GM12878 (cell line): Measurements from ENCODE around the gene CYP8B1. TPM values are rescaled to one million over a fixed set of nuclear protein-coding genes. Genes with fewer than 3 reads are reported as not detected.

Source experiments
- ATAC-seq: fragments of 200-7000 bp; cut with Tn5 transposase; 3 replicates; pipeline ENCODE4 v1.9.1; 2020; ENCODE audit warnings: mild to moderate bottlenecking, moderate library complexity
- BruUV-seq: library from RNA; stranded (reverse); fragments of 400-500 nt; replicated peaks from 2 replicates; lab custom pipeline; 2021; lab: Mats Ljungman, UMichigan
- CTCF ChIA-PET: fragments of 300-600 bp; sonication (Branson Sonifier 250); formaldehyde crosslinking; extraction: SDS; loops from one replicate; lab custom pipeline; 2021; ENCODE audit warnings: inconsistent platforms; lab: Yijun Ruan, JAX
- POLR2A ChIA-PET: fragments of 350-600 bp; formaldehyde crosslinking; extraction: SDS; loops from one replicate; lab custom pipeline; 2021; ENCODE audit warnings: inconsistent platforms; lab: Charles Lee
- RAD21 ChIA-PET: fragments of 300-600 bp; sonication (Branson Sonifier 250); formaldehyde crosslinking; loops from one replicate; lab custom pipeline; 2023; ENCODE audit warnings: antibody characterized with exemption; ENCODE audit not compliant: unreplicated experiment; lab: Charles Lee
- SMC1A ChIA-PET: fragments of 300-600 bp; sonication (Branson Sonifier 250); formaldehyde crosslinking; loops from one replicate; lab custom pipeline; 2023; ENCODE audit not compliant: unreplicated experiment, uncharacterized antibody; lab: Charles Lee
- DNase-seq: peaks from one replicate; pipeline ENCODE4 v3.0.0-alpha.2; 2011; ENCODE audit warnings: low read depth, low spot score
- FAIRE-seq: peaks from 3 replicates; lab custom pipeline; 2011; peaks lifted over from hg19 to GRCh38; lab: Jason Lieb, UNC
- H2AFZ ChIP-seq: 2 replicates; pipeline ENCODE4 v1.6.0; 2011; ENCODE audit warnings: low read depth, low read length, control low read depth; ENCODE audit not compliant: control insufficient read depth
- H3K27ac ChIP-seq: 2 replicates; pipeline ENCODE4 v1.5.1; 2011; ENCODE audit warnings: control low read depth; ENCODE audit not compliant: control insufficient read depth, insufficient read depth
- H3K27me3 ChIP-seq, 2 experiments: replicated peaks in 1 of 2; 2 replicates each; pipeline versions ENCODE4 v1.6.0 to v1.6.1; 2011; ENCODE audit warnings: low read length in 1 of 2; ENCODE audit not compliant: control insufficient read depth in 2 of 2, insufficient read depth in 2 of 2
- H3K36me3 ChIP-seq, 2 experiments: 2 replicates each; pipeline ENCODE4 v1.5.1; 2011; ENCODE audit warnings: low read length in 1 of 2; ENCODE audit not compliant: control insufficient read depth in 2 of 2, insufficient read depth in 2 of 2
- H3K4me1 ChIP-seq: 2 replicates; pipeline ENCODE4 v1.6.1; 2011; ENCODE audit warnings: mild to moderate bottlenecking, low read length, moderate library complexity, mixed read lengths; ENCODE audit not compliant: control insufficient read depth, insufficient read depth
- H3K4me2 ChIP-seq: 2 replicates; pipeline ENCODE4 v1.6.0; 2011; ENCODE audit warnings: control low read depth; ENCODE audit not compliant: control insufficient read depth, insufficient read depth
- H3K4me3 ChIP-seq: fragments of 200-600 bp; sonication (generic); 2 replicates; pipeline ENCODE4 v1.5.1; 2016
- H3K79me2 ChIP-seq: 2 replicates; pipeline ENCODE4 v1.6.0; 2011; ENCODE audit warnings: low read length; ENCODE audit not compliant: control insufficient read depth, insufficient read depth
- H3K9ac ChIP-seq: 2 replicates; pipeline ENCODE4 v1.8.0; 2011; ENCODE audit warnings: low read length, control low read depth, mixed read lengths; ENCODE audit not compliant: control insufficient read depth, insufficient read depth
- H3K9me3 ChIP-seq: replicated peaks from 3 replicates; pipeline ENCODE4 v1.5.1; 2011; ENCODE audit warnings: mild to moderate bottlenecking, low read length; ENCODE audit not compliant: control insufficient read depth, insufficient read depth
- H4K20me1 ChIP-seq: 2 replicates; pipeline ENCODE4 v1.6.0; 2011; ENCODE audit not compliant: control insufficient read depth, insufficient read depth
- ATF7 ChIP-seq: fragments of 450-650 bp; IDR thresholded peaks from 2 replicates; pipeline ENCODE4 v1.6.1; 2016; ENCODE audit warnings: low read depth, mild to moderate bottlenecking
- CEBPB ChIP-seq, 2 experiments: fragments of 150-350 bp in 1 of 2; IDR thresholded peaks; 2 replicates each; pipeline ENCODE4 v1.6.1; 2012 to 2014; ENCODE audit warnings: low read depth in 2 of 2, low read length in 2 of 2, borderline replicate concordance in 1 of 2, inconsistent platforms in 1 of 2
- HCFC1 ChIP-seq: fragments of 150-350 bp; IDR thresholded peaks from 2 replicates; pipeline ENCODE4 v1.6.1; 2014; ENCODE audit warnings: low read length
- JUNB ChIP-seq: IDR thresholded peaks from 2 replicates; pipeline ENCODE4 v1.6.1; 2016; ENCODE audit warnings: antibody characterized with exemption, mild to moderate bottlenecking
- KLF5 ChIP-seq: fragments of 450-650 bp; IDR thresholded peaks from 2 replicates; pipeline ENCODE4 v1.6.1; 2014; ENCODE audit warnings: mild to moderate bottlenecking; ENCODE audit not compliant: partially characterized antibody
- POLR2AphosphoS2 ChIP-seq: IDR thresholded peaks from 2 replicates; pipeline ENCODE4 v1.6.1; 2011; ENCODE audit warnings: low read depth, mild to moderate bottlenecking, low read length, improper control_type of control experiment, moderate library complexity
- SIN3A ChIP-seq: IDR thresholded peaks from 2 replicates; pipeline ENCODE4 v1.6.1; 2012; ENCODE audit warnings: low read depth, low read length, improper control_type of control experiment
- SMAD1 ChIP-seq: fragments of 450-650 bp; IDR thresholded peaks from 2 replicates; pipeline ENCODE4 v1.6.1; 2018; ENCODE audit warnings: mild to moderate bottlenecking, low read depth; ENCODE audit not compliant: partially characterized antibody
- SPI1 ChIP-seq: IDR thresholded peaks from 2 replicates; pipeline ENCODE4 v1.6.1; 2011; ENCODE audit warnings: low read depth, mild to moderate bottlenecking, low read length, moderate library complexity, borderline replicate concordance; ENCODE audit not compliant: insufficient read depth
- STAT1 ChIP-seq: fragments of 450-650 bp; conservative IDR thresholded peaks from 2 replicates; pipeline ENCODE4 v1.6.1; 2014; ENCODE audit warnings: antibody characterized with exemption, mild to moderate bottlenecking
- STAT3 ChIP-seq: IDR thresholded peaks from 2 replicates; pipeline ENCODE4 v1.6.1; 2011; ENCODE audit warnings: low read depth, low read length, improper control_type of control experiment
- TCF12 ChIP-seq: IDR thresholded peaks from 2 replicates; pipeline ENCODE4 v1.6.1; 2011; ENCODE audit warnings: low read depth, mild to moderate bottlenecking, low read length
- ZNF24 ChIP-seq: fragments of 450-650 bp; IDR thresholded peaks from 2 replicates; pipeline ENCODE4 v1.6.1; 2017; ENCODE audit warnings: antibody characterized with exemption, mild to moderate bottlenecking
- WGBS: methylation state at CpG from one replicate; pipeline ENCODE4 v1.1.6; 2016; ENCODE audit warnings: low lambda C conversion rate; ENCODE audit not compliant: insufficient replicate concordance, insufficient coverage; ENCODE audit errors: missing lambda C conversion rate; 5-methylcytosine and 5-hydroxymethylcytosine counted together
- in situ Hi-C: fragments of 300-500 bp; cut with MboI; formaldehyde crosslinking; loops from 9 replicates; pipeline ENCODE4 v1.14.3; 2018; ENCODE audit warnings: mixed read lengths
- intact Hi-C: fragments of 100-400 bp; cut with micrococcal nuclease; formaldehyde crosslinking; loops from one replicate; pipeline ENCODE4 v1.14.2; 2022; ENCODE audit not compliant: unreplicated experiment
- polyA plus RNA-seq, 11 experiments: library from polyadenylated mRNA; depleted of rRNA in 4 of 11; unstranded in 6 of 11; stranded (reverse) in 5 of 11; fragments of >200 nt; fragmentation: Nextera tagmentation in 4 of 11; fragmentation: Illumina TruSeq in 1 of 11; extraction: Ambion mirVana in 4 of 11; extraction: Trizol in 1 of 11; gene quantifications; 1 replicate in 1 of 11; 2 replicates in 10 of 11; pipeline versions ENCODE4 v1.2.1 to v1.2.3, GENCODE V29; 2011 to 2016; ENCODE audit warnings: inconsistent platforms in 2 of 11, missing spikeins in 2 of 11, low read depth in 1 of 11
- total RNA-seq, 4 experiments: library from RNA; depleted of rRNA in 3 of 4; stranded (reverse); fragments of >200 nt in 3 of 4; fragmentation: Illumina TruSeq in 1 of 4; extraction: Trizol in 1 of 4; gene quantifications; 2 replicates each; pipeline versions ENCODE4 v1.2.1 to v1.2.3, GENCODE V29; 2013 to 2021
- TF ChIP-seq, protein P1 (sequence below): fragments of 450-650 bp; conservative IDR thresholded peaks from 2 replicates; pipeline ENCODE4 v1.6.1; 2017; ENCODE audit warnings: mild to moderate bottlenecking, moderate library complexity
- TF ChIP-seq, protein P2 (sequence below): IDR thresholded peaks from 2 replicates; pipeline ENCODE4 v1.6.1; 2012; ENCODE audit warnings: low read depth, low read length, improper control_type of control experiment
- TF ChIP-seq, protein P3 (sequence below): fragments of 450-650 bp; formaldehyde crosslinking; IDR thresholded peaks from 2 replicates; pipeline ENCODE4 v1.4.0; 2022; ENCODE audit warnings: mild to moderate bottlenecking, moderate library complexity

CYP8B1 gene
- total and polyA plus RNA-seq, 10 of the 15 experiments (the other 5 are each of a cell fraction or from before 2014, with no cell fraction given): 0.08 TPM; not detected in 9

DNA sequence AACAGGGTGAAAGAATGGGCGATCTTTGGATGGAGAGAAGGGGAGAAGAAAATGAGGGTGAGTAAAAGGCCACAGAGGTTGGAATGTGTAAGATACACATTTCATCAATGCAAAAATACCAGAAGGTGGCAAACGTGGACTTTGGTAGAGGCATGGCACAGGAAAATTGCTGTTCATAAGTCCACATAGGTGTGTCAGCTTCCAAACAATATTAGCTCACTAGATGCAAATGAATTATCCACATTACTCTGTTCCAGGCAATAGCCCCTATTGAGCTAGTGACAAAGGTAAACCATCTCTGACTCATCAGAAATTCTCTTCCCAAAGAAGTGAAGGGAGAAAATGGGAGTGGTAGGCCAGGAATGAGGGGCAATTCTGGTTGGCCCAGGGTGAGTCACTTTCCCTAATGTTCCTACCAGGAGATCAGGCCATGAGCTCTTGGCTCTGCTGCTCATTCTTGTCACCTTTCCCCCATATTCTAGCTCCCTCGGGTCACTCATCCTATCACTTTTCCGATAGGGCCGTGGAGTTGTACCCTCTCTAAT lies 46.5 kb downstream of the CYP8B1 start (continued):
- TF ChIP-seq STAT3 (no peak), JUNB (no peak), ATF7 (no peak)

DNA sequence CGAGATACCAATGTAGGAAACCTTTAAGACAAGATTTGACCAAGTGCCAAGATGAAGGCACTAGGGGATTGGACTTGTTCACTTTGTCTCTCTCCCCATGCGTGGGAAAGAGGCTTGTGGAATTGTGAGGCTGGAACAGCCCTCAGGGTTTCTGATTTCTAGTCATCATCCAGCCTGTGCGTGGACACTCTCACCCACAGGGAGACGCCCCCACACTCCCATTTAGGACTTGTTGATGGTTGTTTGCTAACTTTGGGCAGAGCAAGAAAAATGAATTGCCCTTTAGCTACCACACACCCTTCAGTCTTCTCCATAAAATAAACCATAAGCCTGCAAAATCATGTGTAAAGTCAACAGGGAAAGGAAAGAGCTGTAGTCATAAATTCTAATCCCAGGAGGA lies 48.0 kb downstream of the CYP8B1 start:
- ChIA-PET CTCF (interaction anchor here (1.1 kb wide), 1 partner anchor 12 kb away, joined by 9 read pairs; no protein-coding TSS in a partner anchor), RAD21 (no interaction called here), SMC1A (no interaction called here), POLR2A (no interaction called here)
- Histone ChIP-seq H3K4me3 (no peak overlapping the region), H3K4me2 (no peak overlapping the region), H2AFZ (no peak overlapping the region), H3K79me2 (no peaks in the 10 kb centered on the region), H3K4me1 (no peaks in the 10 kb centered on the region), H3K9me3 (no peaks in the 10 kb centered on the region), H4K20me1 (no peaks in the 10 kb centered on the region), H3K36me3 (no peaks in the 10 kb centered on the region), H3K9ac (no peak overlapping the region), H3K27ac (no peak overlapping the region), H3K27me3 (no peaks in the 10 kb centered on the region)
- no TSS peak for BruUV-seq
- DNase-seq: no peak
- WGBS: 0% methylated on average over 4 of the region's 4 CpGs
- intact Hi-C loops: no loop called here
- in situ Hi-C loops: no loop called here
- ATAC-seq: no peak
- TF ChIP-seq HCFC1 (no peak), KLF5 (no peak), TCF12 (no peak), STAT1 (no peak), CEBPB (IDR thresholded peaks at IDR 0.05; ENCODE audit: borderline replicate concordance in 1 of 2, low read depth in 2 of 2, low read length in 2 of 2) (no peak), SPI1 (no peak), SIN3A (no peak), POLR2AphosphoS2 (no peak), SMAD1 (no peak), ZNF24 (no peak)
- TF ChIP-seq, protein P1, sequence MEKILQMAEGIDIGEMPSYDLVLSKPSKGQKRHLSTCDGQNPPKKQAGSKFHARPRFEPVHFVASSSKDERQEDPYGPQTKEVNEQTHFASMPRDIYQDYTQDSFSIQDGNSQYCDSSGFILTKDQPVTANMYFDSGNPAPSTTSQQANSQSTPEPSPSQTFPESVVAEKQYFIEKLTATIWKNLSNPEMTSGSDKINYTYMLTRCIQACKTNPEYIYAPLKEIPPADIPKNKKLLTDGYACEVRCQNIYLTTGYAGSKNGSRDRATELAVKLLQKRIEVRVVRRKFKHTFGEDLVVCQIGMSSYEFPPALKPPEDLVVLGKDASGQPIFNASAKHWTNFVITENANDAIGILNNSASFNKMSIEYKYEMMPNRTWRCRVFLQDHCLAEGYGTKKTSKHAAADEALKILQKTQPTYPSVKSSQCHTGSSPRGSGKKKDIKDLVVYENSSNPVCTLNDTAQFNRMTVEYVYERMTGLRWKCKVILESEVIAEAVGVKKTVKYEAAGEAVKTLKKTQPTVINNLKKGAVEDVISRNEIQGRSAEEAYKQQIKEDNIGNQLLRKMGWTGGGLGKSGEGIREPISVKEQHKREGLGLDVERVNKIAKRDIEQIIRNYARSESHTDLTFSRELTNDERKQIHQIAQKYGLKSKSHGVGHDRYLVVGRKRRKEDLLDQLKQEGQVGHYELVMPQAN: no peak
- TF ChIP-seq, protein P2, sequence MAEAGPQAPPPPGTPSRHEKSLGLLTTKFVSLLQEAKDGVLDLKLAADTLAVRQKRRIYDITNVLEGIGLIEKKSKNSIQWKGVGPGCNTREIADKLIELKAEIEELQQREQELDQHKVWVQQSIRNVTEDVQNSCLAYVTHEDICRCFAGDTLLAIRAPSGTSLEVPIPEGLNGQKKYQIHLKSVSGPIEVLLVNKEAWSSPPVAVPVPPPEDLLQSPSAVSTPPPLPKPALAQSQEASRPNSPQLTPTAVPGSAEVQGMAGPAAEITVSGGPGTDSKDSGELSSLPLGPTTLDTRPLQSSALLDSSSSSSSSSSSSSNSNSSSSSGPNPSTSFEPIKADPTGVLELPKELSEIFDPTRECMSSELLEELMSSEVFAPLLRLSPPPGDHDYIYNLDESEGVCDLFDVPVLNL: no peak
- TF ChIP-seq, protein P3, sequence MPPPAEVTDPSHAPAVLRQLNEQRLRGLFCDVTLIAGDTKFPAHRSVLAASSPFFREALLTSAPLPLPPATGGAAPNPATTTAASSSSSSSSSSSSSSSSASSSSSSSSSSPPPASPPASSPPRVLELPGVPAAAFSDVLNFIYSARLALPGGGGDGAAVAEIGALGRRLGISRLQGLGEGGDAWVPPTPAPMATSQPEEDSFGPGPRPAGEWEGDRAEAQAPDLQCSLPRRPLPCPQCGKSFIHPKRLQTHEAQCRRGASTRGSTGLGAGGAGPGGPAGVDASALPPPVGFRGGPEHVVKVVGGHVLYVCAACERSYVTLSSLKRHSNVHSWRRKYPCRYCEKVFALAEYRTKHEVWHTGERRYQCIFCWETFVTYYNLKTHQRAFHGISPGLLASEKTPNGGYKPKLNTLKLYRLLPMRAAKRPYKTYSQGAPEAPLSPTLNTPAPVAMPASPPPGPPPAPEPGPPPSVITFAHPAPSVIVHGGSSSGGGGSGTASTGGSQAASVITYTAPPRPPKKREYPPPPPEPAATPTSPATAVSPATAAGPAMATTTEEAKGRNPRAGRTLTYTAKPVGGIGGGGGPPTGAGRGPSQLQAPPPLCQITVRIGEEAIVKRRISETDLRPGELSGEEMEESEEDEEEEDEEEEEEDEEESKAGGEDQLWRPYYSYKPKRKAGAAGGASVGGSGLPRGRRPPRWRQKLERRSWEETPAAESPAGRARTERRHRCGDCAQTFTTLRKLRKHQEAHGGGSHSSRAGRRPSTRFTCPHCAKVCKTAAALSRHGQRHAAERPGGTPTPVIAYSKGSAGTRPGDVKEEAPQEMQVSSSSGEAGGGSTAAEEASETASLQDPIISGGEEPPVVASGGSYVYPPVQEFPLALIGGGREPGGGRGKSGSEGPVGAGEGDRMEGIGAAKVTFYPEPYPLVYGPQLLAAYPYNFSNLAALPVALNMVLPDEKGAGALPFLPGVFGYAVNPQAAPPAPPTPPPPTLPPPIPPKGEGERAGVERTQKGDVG: no peak
- FAIRE-seq: no peak
